Testis (tissue), 2 donors: ENCODE results near the gene FGF21.

ENCODE experiments used
- POLR2A ChIP-seq: fragments of 450-650 bp; IDR thresholded peaks from one replicate; pipeline ENCODE4 v1.6.1; 2017; ENCODE audit warnings: antibody characterized with exemption, mild to moderate bottlenecking, moderate library complexity
- TF ChIP-seq, protein P1 (sequence below), 3 experiments: fragments of 450-650 bp in 2 of 3; fragments of 200-600 bp in 1 of 3; sonication (generic) in 1 of 3; IDR thresholded peaks; one replicate each; pipeline ENCODE4 v1.5.1; 2016 to 2019; ENCODE audit warnings: antibody characterized with exemption in 3 of 3, mild to moderate bottlenecking in 2 of 3, moderate library complexity in 1 of 3

DNA sequence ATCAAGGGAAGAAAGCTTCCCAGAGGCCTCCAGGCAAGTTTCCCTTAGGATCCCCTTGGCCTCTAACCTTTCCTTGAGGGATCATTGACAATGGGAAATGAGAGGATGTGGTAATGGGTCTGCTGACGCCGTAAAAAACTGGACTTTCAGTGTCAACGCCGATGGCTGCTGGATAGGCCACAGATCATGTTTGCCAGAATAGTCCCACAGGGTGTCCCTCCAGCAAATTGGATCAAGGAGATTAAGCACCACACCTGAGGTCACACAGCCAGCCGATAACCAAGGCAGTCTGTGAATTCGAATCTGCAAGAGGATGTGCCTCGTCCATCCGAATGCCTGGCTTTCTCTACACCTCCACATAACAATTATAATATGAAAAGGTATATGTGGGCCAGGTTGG lies 37.9 kb downstream of the FGF21 start:
- TF ChIP-seq, protein P1, sequence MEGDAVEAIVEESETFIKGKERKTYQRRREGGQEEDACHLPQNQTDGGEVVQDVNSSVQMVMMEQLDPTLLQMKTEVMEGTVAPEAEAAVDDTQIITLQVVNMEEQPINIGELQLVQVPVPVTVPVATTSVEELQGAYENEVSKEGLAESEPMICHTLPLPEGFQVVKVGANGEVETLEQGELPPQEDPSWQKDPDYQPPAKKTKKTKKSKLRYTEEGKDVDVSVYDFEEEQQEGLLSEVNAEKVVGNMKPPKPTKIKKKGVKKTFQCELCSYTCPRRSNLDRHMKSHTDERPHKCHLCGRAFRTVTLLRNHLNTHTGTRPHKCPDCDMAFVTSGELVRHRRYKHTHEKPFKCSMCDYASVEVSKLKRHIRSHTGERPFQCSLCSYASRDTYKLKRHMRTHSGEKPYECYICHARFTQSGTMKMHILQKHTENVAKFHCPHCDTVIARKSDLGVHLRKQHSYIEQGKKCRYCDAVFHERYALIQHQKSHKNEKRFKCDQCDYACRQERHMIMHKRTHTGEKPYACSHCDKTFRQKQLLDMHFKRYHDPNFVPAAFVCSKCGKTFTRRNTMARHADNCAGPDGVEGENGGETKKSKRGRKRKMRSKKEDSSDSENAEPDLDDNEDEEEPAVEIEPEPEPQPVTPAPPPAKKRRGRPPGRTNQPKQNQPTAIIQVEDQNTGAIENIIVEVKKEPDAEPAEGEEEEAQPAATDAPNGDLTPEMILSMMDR (IDR thresholded peaks at IDR 0.05), result no peak
- no peak for TF ChIP-seq POLR2A
